Right cardiac atrium (tissue), 5 donors: Measurements from ENCODE around the gene JAM3. TPM values are rescaled to one million over a fixed set of nuclear protein-coding genes. Genes with fewer than 3 reads are reported as not detected.
"Not testable (repeated sequence)": the region's sequence is repeated elsewhere in the genome, so short reads cannot be mapped to it uniquely, and the experiment has no call there.

ENCODE experiments used
- ATAC-seq, 2 donors: fragments of 200-7000 bp; cut with Tn5 transposase; one replicate each; pipeline versions ENCODE4 v1.8.0 to v1.9.1; 2020; ENCODE audit warnings: moderate library complexity in 2 of 2, mild to moderate bottlenecking in 1 of 2
- DNase-seq, 3 donors: peaks; one replicate each; pipeline ENCODE4 v3.0.0-alpha.2; 2020
- H3K27ac ChIP-seq: one replicate; pipeline ENCODE4 v1.5.1; 2013; ENCODE audit warnings: mild to moderate bottlenecking, low read length, control low read depth, moderate library complexity
- H3K27me3 ChIP-seq: one replicate; pipeline ENCODE4 v1.6.1; 2013; ENCODE audit not compliant: control insufficient read depth, insufficient read depth
- H3K4me1 ChIP-seq: one replicate; pipeline ENCODE4 v1.6.1; 2013; ENCODE audit warnings: low read length; ENCODE audit not compliant: control insufficient read depth, insufficient read depth
- H3K4me3 ChIP-seq: one replicate; pipeline ENCODE4 v1.5.1; 2013; ENCODE audit warnings: low read length, control low read depth
- H3K9me3 ChIP-seq: one replicate; pipeline ENCODE4 v1.6.1; 2013; ENCODE audit warnings: low read length; ENCODE audit not compliant: control insufficient read depth
- WGBS: extraction: QIAGEN DNeasy Blood & Tissue Kit; methylation state at CpG from one replicate; pipeline ENCODE4 v1.1.7; 2013; 5-methylcytosine and 5-hydroxymethylcytosine counted together
- intact Hi-C, 4 donors: fragments of 100-400 bp; cut with DNase I; formaldehyde crosslinking; loops; one replicate each; pipeline versions ENCODE4 v1.11.0 to v1.14.0; 2022 to 2023
- polyA plus RNA-seq: library from polyadenylated mRNA; stranded (reverse); fragments of 200-250 nt; gene quantifications from one replicate; pipeline ENCODE4 v1.2.3, GENCODE V29; 2013
- total RNA-seq, 4 donors: library from RNA; stranded (reverse); fragmentation: NEBNext Ultra II Directional; extraction: Animal tissue kit (Norgen Biotek cat#: 25700); gene quantifications; one replicate each; pipeline ENCODE4 v1.2.1, GENCODE V29; 2021
- donor health status: healthy with polysubstance abuse.
- donor health status: DM: no; HTN: yes; CAD: no.
- donor health status: DM: no; HTN: no; CAD: no.
- donor health status: DM: no; HTN: yes; CAD: no; lungs with severe emphysema.
- donor health status: DM: yes; HTN: yes; CAD: no.

Gene JAM3
- total and polyA plus RNA-seq, 5 donors = 22.2 to 45.5 (median 44.8) TPM

DNA sequence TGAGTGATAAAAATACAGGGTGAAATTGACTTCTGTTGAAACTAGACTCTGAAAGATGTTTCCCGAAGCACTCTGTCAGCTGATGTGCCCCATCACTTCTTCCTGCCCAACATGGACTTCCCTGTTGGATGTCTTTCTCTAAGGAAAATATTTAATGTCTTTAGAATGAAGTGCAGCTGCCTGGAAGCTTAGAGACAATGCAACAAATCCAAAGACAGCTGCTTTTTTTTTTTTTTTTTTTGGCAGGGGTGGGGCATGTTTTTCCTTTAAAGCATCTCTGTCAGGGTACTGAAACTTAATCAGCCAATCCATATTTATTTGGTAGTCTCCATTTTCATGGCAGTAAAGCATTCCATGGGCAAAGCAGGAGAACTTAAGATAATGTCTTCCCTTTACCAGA is 5.9 kb downstream of the JAM3 start:
- Histone ChIP-seq H3K4me3 (no peak overlapping the region), H3K27ac (no peak overlapping the region), H3K9me3 (no peaks in the 10 kb centered on the region), H3K27me3 (no peaks in the 10 kb centered on the region), H3K4me1 (no peaks in the 10 kb centered on the region)
- DNase-seq = no peak
- intact Hi-C loops = loop anchor here in 2 of 4 donors (5.0 kb wide), 2 partner anchors 48 to 53 kb away; no protein-coding TSS in a partner anchor
- 45% methylated on average over 1 of the region's 1 CpG for WGBS
- ATAC-seq = peak in 1 of 2 donors; percentile 19

GRCh38 chr11:134079317-134079716 is 10.4 kb downstream of the JAM3 start:
- Histone ChIP-seq H3K27ac (no peak overlapping the region), H3K4me3 (no peak overlapping the region), H3K9me3 (no peaks in the 10 kb centered on the region), H3K27me3 (no peaks in the 10 kb centered on the region), H3K4me1 (no peaks in the 10 kb centered on the region)
- WGBS = 54% methylated on average over 5 of the region's 5 CpGs
- ATAC-seq (no peak), DNase-seq (no peak)
- intact Hi-C loops = no loop called here

GRCh38 chr11:134081258-134081657 is 12.4 kb downstream of the JAM3 start:
- H3K27ac ChIP-seq, H3K9me3 ChIP-seq, H3K4me3 ChIP-seq, DNase-seq, H3K27me3 ChIP-seq, intact Hi-C loops, ATAC-seq, H3K4me1 ChIP-seq: not testable (repeated sequence)
- WGBS = 98% methylated on average over 3 of the region's 3 CpGs

GRCh38 chr11:134082990-134083389 is 14.1 kb downstream of the JAM3 start:
- ATAC-seq = no peak
- H3K4me1 ChIP-seq = no peaks in the 10 kb centered on the region
- no peaks in the 10 kb centered on the region for H3K9me3 ChIP-seq
- no peak overlapping the region for H3K4me3 ChIP-seq
- 95% methylated on average over 2 of the region's 2 CpGs for WGBS
- no peak for DNase-seq
- H3K27ac ChIP-seq = no peak overlapping the region
- no peaks in the 10 kb centered on the region for H3K27me3 ChIP-seq
- intact Hi-C loops = no loop called here

DNA sequence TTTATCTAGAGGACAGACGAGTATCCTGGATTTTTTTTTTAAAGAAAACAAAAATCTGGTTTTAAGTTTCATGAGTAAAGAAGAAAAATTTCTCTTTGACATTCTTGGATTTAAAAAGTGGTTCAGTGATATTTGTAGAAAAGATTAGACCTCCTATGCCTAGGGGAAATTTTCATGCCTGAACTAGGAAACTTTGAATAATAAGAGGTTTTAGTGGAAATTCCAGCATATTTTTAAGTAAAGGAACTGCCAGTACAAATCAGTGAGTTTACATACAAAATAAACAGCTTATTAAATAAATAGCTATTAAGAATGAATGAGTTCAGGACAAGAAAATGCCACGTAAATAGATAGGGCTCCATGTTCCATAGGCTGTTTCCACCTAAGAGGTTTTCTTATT is 17.5 kb downstream of the JAM3 start:
- Histone ChIP-seq H3K27me3 (no peaks in the 10 kb centered on the region), H3K27ac (no peak overlapping the region), H3K4me3 (no peak overlapping the region), H3K9me3 (no peaks in the 10 kb centered on the region), H3K4me1 (no peaks in the 10 kb centered on the region)
- WGBS = 67% methylated on average over 2 of the region's 2 CpGs
- intact Hi-C loops = no loop called here
- ATAC-seq = no peak
- no peak for DNase-seq

DNA sequence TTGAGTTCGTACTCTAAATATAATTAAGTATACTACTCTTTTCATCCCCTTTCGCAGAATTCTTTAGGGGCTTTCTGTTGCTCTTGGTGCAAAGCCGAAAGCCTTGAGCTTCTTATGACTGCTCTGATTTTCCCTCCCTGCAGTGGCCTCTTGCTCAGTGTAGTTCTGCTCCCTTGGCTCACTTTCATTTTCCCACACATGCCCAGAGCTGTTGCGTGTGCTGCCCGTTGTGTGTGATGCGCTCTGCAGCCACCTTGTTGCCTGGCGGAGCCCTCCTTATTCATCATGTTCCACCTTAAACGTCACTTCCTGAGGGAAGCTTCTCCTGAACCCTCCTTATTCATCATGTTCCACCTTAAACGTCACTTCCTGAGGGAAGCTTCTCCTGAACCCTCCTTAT is 23.1 kb downstream of the JAM3 start:
- H3K4me3 ChIP-seq, intact Hi-C loops, ATAC-seq, H3K27me3 ChIP-seq, H3K4me1 ChIP-seq, H3K27ac ChIP-seq, H3K9me3 ChIP-seq, DNase-seq: not testable (repeated sequence)
- 89% methylated on average over 8 of the region's 9 CpGs for WGBS

DNA sequence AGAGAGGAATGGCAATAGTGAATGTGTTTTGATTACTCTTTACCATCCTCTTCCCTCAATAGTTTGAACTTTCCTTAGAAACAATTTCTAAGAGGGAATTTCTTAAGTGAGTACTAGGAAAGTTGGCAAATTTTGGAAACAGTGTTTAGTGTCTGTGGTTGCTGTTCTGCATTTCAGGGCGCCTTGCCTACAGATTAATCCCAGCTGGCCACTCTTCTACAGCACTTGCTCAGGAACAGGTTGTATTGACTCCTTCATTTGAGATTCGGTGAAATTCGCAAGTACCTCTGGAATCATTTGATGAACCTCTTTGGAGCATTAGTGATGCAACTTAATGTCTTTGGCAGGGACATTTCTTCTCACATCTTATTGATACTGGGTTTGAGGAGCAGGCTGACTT is 28.3 kb downstream of the JAM3 start:
- H3K4me1 ChIP-seq = no peaks in the 10 kb centered on the region
- H3K27me3 ChIP-seq = no peaks in the 10 kb centered on the region
- no peak overlapping the region for H3K27ac ChIP-seq
- 93% methylated on average over 3 of the region's 3 CpGs for WGBS
- no peak for DNase-seq
- ATAC-seq = no peak
- no peak overlapping the region for H3K4me3 ChIP-seq
- no peaks in the 10 kb centered on the region for H3K9me3 ChIP-seq
- intact Hi-C loops = no loop called here

DNA sequence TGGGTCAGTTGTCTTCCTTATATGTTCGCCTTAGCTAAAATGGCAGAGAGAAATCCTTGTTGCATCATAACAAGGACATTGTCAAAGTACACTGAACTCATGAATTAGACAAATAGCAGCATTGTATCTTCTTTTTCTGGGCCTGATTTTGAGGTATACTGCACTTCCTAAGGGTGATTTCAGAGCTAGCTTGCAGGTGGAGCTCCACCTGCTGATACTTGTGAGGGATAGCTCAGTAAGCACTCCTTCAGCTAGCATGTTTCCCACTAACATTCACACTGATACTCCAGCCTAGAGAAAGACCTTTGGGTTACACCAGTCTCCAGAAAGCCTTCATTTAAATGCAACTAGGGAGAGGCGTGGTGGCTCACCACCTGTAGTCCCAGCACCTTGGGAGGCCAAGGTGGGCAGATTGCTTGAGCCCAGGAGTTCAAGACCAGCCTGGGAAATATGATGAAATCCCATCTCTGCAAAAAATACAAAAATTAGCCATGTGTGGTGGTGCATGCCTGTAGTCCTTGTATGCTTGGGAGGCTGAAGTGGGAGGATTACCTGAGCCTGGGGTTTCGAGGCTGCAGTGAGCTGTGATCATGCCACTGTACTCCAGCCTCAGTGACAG is 29.8 kb downstream of the JAM3 start:
- no peak for ATAC-seq
- Histone ChIP-seq H3K27me3 (no peaks in the 10 kb centered on the region), H3K4me3 (no peak overlapping the region), H3K27ac (no peak overlapping the region), H3K9me3 (no peaks in the 10 kb centered on the region), H3K4me1 (no peaks in the 10 kb centered on the region)
- no peak for DNase-seq
- intact Hi-C loops = no loop called here
- WGBS = 97% methylated on average over 3 of the region's 3 CpGs

- no peaks in the 10 kb centered on the region for H3K9me3 ChIP-seq
- H3K27me3 ChIP-seq = no peaks in the 10 kb centered on the region
- H3K4me3 ChIP-seq = no peak overlapping the region
- DNase-seq = no peak
- 83% methylated on average over 2 of the region's 2 CpGs for WGBS
- intact Hi-C loops = no loop called here
- no peak overlapping the region for H3K27ac ChIP-seq
- ATAC-seq = no peak
- no peaks in the 10 kb centered on the region for H3K4me1 ChIP-seq
These were observed 31.3 kb downstream of the JAM3 start for GRCh38 chr11:134100171-134100570.

GRCh38 chr11:134101282-134101681 is 32.4 kb downstream of the JAM3 start:
- intact Hi-C loops = no loop called here
- H3K4me1 ChIP-seq = no peaks in the 10 kb centered on the region
- no peak for ATAC-seq
- H3K27me3 ChIP-seq = no peaks in the 10 kb centered on the region
- H3K9me3 ChIP-seq = no peaks in the 10 kb centered on the region
- H3K4me3 ChIP-seq = no peak overlapping the region
- DNase-seq = no peak
- H3K27ac ChIP-seq = no peak overlapping the region

- H3K4me1 ChIP-seq = no peaks in the 10 kb centered on the region
- no peaks in the 10 kb centered on the region for H3K27me3 ChIP-seq
- H3K27ac ChIP-seq = no peak overlapping the region
- intact Hi-C loops = no loop called here
- DNase-seq (no peak), ATAC-seq (no peak)
- H3K4me3 ChIP-seq = no peak overlapping the region
- 95% methylated on average over 5 of the region's 5 CpGs for WGBS
- no peaks in the 10 kb centered on the region for H3K9me3 ChIP-seq
These were observed 41.5 kb downstream of the JAM3 start for GRCh38 chr11:134110252-134110815.

- H3K4me1 ChIP-seq, DNase-seq, H3K27ac ChIP-seq, intact Hi-C loops, ATAC-seq, H3K27me3 ChIP-seq, H3K4me3 ChIP-seq, H3K9me3 ChIP-seq: not testable (repeated sequence)
- WGBS = 90% methylated on average over 1 of the region's 1 CpG
These were observed 44.9 kb downstream of the JAM3 start for GRCh38 chr11:134113787-134114186.
